SHP77 (cell line): ENCODE results near the gene XXYLT1.
"Not testable (repeated sequence)": the region's sequence is repeated elsewhere in the genome, so short reads cannot be mapped to it uniquely, and the experiment has no call there.

Experiments used
- DNase-seq, 2 experiments: peaks; one replicate each; lab custom pipeline; 2025; lab: John Stamatoyannopoulos, UW

The XXYLT1 gene

GRCh38 chr3:195250473-195251251 is 20.3 kb downstream of the XXYLT1 start:
- peak; percentile 36 to 50 for DNase-seq

- DNase-seq = no peak
These were observed 21.0 kb downstream of the XXYLT1 start for GRCh38 chr3:195249858-195250464.

- DNase-seq = no peak
These were observed 21.7 kb downstream of the XXYLT1 start for GRCh38 chr3:195249057-195249770.

GRCh38 chr3:195248281-195248680 is 22.7 kb downstream of the XXYLT1 start:
- DNase-seq = no peak

GRCh38 chr3:195247863-195248189 is 23.1 kb downstream of the XXYLT1 start:
- DNase-seq = no peak

GRCh38 chr3:195247086-195247862 is 23.7 kb downstream of the XXYLT1 start:
- DNase-seq = no peak

GRCh38 chr3:195246581-195246995 is 24.4 kb downstream of the XXYLT1 start:
- DNase-seq = no peak

GRCh38 chr3:195245531-195245951 is 25.4 kb downstream of the XXYLT1 start:
- DNase-seq = no peak

GRCh38 chr3:195241592-195242355 is 29.2 kb downstream of the XXYLT1 start:
- DNase-seq = no peak

- DNase-seq = no peak
These were observed 30.0 kb downstream of the XXYLT1 start for GRCh38 chr3:195240939-195241338.

GRCh38 chr3:195240171-195240701 is 30.7 kb downstream of the XXYLT1 start:
- DNase-seq = no peak

- no peak for DNase-seq
These were observed 31.8 kb downstream of the XXYLT1 start for GRCh38 chr3:195239121-195239520.

- DNase-seq = no peak
These were observed 32.3 kb downstream of the XXYLT1 start for GRCh38 chr3:195238586-195239118.

- DNase-seq = no peak
These were observed 32.8 kb downstream of the XXYLT1 start for GRCh38 chr3:195238081-195238571.

- no peak for DNase-seq
These were observed 34.0 kb downstream of the XXYLT1 start for GRCh38 chr3:195236801-195237570.

GRCh38 chr3:195236076-195236798 is 34.7 kb downstream of the XXYLT1 start:
- no peak for DNase-seq

GRCh38 chr3:195230244-195230643 is 40.7 kb downstream of the XXYLT1 start:
- no peak for DNase-seq

- not testable (repeated sequence) for DNase-seq
These were observed 42.1 kb downstream of the XXYLT1 start for GRCh38 chr3:195228886-195229285.

GRCh38 chr3:195227871-195228270 is 43.1 kb downstream of the XXYLT1 start:
- no peak for DNase-seq
